ENCODE data around the gene ANKRD39.
A peak's percentile ranks its signal among the peaks of the same experiment; 100 is the strongest.

Gene ANKRD39

DNA sequence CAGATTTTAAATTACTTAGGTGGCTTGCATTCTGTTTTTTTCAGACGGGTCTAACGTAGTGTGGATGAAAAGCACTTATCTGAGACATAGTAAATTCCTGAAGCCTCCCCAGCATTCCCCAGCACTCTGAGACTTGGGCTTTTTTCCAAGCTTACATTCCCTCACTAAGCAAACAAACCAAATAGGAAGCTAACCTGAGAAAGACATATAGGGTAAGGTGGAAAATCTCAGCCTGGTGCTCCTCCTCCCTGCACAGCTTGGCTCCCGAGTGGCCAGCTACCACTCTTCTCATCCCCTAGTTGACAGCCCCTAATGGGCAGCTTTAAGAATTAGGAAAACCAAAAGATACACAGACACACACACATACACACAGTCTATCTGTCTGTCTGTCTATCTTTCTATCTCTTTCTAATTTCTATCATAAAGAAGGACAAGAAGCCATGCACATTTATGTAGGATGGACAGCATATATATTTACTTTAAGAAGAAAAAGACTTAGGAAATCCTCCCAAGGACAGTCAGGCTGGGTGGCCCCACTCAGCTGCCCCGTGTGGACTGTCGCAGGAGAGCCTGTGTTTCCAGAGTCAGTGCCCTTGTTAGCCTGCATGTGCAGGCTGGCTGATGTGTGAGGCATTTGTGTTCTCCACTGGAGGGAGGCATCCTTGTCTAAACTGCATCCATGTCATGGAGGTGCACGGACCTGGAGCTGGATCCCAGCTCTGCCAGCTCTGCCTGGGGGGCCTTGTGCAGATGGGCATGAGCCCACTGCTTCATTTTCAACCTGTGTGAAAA is 33.5 kb downstream of the ANKRD39 start:
- DNase-seq, result no peak

- no peak for DNase-seq
These were observed 34.6 kb downstream of the ANKRD39 start for GRCh38 chr2:96823198-96823597.

GRCh38 chr2:96822786-96823185 is 35.0 kb downstream of the ANKRD39 start:
- DNase-seq, result no peak

DNA sequence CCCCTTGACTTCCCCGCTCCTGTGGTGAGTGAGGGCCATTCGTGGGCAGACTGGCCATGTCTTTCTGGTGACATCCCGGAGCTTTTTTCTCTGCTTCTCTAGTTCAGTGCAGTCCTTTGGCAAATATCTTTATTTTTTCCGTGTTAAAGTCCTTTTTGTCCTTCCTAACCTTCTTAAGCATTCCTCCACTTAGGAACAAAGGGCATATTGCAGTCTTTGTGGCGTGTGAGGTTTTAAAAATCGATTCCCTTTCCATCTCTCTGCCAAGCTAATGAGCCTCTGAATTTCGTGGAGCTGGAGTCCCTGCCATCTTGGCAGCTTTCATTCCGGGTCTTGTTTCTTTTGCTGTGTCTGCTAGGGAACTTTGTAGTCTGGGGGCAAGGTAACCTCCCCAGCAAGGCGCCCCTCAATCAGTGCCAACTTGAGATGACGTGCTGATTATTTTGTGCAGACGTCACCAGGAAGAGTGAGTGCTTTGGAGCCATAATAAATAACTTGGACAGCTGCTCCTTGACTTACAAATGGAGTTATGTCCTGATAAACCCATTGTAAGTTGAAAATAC is 36.6 kb downstream of the ANKRD39 start:
- no peak for DNase-seq

DNA sequence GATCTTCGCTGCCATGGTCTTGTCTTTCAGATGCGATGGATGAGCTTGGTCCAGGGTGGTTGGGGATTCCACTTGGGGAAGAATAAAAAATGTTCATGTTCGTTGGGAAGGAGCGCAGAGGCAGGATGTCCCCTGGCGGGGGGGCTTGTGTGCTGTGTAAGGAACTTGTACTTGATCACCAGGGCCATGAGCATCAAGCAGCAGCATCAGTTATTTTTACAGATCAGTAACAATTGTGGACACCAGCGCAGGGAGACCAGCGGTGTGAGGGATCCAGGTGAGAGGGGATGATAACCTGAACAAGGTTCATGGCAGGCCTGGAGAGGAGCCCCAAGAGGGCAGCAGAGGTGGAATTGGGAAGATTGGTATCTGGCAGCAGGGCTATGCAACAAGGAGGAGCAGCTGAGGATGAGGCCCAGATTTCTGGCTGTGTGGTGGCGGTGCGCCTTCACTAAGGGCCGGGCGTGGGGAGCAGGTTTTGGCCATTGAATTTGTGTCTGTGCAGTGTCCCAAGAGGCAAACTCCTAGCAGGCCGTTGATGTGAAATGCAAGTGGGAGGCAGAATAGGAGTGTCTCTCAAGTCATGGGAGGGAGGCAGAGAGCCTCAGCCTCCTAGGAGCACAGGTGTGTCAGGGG is 37.8 kb downstream of the ANKRD39 start:
- DNase-seq, result no peak

GRCh38 chr2:96819128-96819875 is 38.5 kb downstream of the ANKRD39 start:
- DNase-seq, result no peak

- no peak for DNase-seq
These were observed 39.9 kb downstream of the ANKRD39 start for GRCh38 chr2:96817882-96818281.

GRCh38 chr2:96816836-96817702 is 40.7 kb downstream of the ANKRD39 start:
- no peak for DNase-seq

- DNase-seq, result peak; percentile 99
These were observed 41.5 kb downstream of the ANKRD39 start, which contains the start of gene CNNM3 for GRCh38 chr2:96816127-96816835. CNNM3 (plus strand) TSS chr2:96816268; CDS start chr2:96816278, 10 bp downstream.

DNA sequence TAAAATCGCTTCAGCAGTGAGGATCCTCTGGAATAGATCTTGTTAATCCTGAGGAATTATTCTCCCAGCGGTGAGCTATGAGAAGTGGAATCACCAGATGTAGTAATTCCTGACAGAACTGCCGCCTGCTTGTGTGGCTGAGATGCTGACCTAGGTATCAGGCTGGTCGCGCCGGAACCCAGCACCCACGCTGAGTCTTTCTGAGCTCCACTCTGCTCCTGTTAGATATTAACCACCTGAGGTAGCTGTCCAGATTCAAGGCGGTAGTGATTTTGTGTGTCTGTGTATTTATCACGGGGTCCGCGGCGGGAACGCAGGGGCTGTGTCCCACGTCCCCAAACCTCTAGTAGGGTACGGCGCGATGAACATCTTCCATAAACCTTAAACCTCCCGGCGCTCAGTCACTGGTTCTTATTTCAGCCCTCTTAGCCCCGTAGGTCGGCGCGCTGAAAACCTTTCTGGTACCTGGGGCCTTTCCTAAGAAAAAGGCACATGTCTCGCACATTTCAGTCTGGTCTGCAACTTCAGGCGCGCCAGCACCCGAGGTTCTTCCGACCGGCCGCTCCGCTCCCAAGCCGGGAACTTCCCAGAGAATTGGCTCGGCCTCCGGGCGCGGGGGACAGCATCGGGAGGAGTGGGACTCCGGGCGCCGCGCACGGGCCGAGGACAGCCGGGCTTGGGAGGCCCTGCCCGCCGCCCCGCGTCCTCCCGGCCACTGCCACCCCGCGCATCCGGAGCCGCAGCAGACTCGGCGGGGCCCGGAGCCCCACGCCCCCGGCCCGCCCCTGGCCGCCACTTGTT is 42.3 kb downstream of the ANKRD39 start:
- peak; percentile 64 for DNase-seq

DNA sequence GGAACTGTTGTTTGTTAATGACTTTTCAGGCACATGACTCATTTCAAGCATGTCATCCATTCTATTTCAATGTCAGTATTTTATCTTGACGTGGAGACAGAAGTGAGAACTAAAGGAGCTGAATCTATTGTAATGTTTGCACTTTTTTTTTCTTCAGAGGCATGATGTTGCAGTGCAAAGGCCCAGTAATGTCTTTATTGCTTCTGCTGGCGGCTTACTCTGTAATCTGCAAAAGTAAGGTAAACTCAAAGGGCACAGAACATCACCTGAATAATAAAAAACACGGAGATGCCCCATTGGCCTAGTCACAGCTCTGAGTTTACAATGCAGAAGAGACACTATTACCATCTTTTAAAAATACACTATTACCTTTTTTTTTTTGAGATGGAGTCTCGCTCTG is 44.2 kb downstream of the ANKRD39 start:
- no peak for DNase-seq

DNA sequence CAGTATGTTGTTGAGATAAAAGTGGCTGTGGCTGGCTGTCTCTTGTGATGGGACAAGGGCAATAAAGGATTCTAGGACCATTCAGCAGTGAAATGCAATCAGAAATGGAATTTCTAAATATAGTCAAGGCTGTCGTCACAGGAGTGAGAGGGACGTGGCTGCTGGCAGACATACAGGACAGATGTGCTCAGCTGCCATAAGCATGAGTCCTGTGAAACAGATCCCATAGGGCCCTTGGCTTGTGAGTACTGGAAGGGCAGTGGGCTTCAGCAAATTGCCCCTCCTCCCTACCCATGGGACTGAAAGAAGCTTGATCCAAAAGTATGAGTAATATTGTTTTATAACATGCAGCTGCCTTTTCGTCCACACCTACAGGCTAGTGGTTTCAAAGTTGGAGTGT is 45.9 kb downstream of the ANKRD39 start:
- DNase-seq, result no peak

- no peak for DNase-seq
These were observed 47.0 kb downstream of the ANKRD39 start for GRCh38 chr2:96810783-96811192.

DNA sequence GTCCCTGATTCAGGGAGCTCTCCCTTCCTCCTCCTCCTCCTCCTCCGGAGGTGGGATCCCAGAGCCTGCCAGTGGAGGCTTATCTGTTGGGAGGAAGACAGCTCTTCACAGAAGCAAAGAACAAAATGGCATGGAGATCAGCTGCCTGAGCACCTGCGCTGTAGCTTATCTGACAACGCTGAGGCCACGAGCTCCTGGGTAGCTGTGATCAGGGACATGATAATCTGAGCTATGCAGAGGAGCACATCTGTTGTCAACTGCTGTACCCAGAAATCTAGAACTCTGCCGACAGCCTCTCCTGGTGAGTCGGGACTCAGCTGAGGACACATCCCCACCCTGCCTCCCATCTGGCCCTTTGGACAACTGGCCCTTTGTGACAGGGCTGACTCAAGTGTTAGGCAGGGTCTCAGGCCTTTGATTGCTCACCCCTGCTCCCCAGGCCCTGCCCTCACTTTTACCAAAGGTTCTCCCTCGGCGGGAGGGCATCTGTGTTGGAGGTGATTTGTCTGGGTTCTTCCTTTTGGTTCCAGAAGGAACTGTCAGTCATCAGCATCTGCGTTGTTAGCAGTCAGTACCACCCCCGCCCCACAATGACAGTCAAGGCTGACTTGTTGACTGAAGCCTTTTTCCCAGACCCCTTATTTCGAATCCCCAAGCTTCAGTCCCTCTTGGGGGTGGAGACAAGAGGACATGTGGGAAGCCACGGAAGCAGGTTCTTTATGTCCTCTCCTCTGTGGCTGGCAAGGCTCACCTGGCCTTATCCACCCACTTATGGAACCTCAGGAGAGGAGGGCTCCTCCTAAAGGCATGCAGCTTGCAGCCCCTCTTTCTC is 47.6 kb downstream of the ANKRD39 start:
- DNase-seq, result no peak

- no peak for DNase-seq
These were observed 48.5 kb downstream of the ANKRD39 start for GRCh38 chr2:96809216-96809882.

- no peak for DNase-seq
These were observed 49.5 kb downstream of the ANKRD39 start for GRCh38 chr2:96808176-96808837.

DNA sequence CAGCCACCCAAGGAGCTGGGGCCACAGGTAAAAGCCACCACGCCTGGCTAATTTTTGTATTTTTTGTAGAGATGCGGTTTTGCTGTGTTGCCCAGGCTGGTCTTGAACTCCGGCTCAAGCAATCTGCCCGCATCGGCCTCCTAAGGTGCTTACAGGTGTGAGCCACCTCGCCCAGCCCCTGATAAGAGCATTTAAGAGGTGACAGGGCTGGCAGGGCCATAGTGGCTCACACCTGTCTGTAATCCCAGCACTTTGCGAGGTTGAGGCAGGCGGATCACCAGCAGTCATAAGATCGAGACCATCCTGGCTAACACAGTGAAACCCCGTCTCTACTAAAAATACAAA is 50.7 kb downstream of the ANKRD39 start:
- no peak for DNase-seq

- no peak for DNase-seq
These were observed 51.2 kb downstream of the ANKRD39 start for GRCh38 chr2:96806468-96807126.

Measured in 8988T (cell line).